HCT116 (cell line): ENCODE data around the gene ELAPOR1. TPM values are rescaled to one million over a fixed set of nuclear protein-coding genes. Genes with fewer than 3 reads are reported as not detected.

Experiments
- ATAC-seq: fragments of 200-7000 bp; cut with Tn5 transposase; 2 replicates; pipeline ENCODE4 v1.9.1; 2020; ENCODE audit warnings: mild to moderate bottlenecking, moderate library complexity
- BruUV-seq: library from RNA; stranded (reverse); fragments of 400-500 nt; replicated peaks from 2 replicates; lab custom pipeline; 2021; lab: Mats Ljungman, UMichigan
- CTCF ChIA-PET: fragments of 300-600 bp; sonication (Branson Sonifier 250); formaldehyde crosslinking; loops from one replicate; lab custom pipeline; 2021; ENCODE audit warnings: antibody characterized with exemption; lab: Charles Lee
- POLR2A ChIA-PET: fragments of 300-600, 350-600 bp; sonication (Branson Sonifier 250); formaldehyde crosslinking; loops from one replicate; lab custom pipeline; 2021; ENCODE audit warnings: antibody characterized with exemption; lab: Charles Lee
- RAD21 ChIA-PET, 2 experiments: fragments of 300-600 bp; sonication (Branson Sonifier 250); formaldehyde crosslinking; loops; one replicate each; lab custom pipeline; 2023; ENCODE audit warnings: low total read pairs in 2 of 2; ENCODE audit not compliant: uncharacterized antibody in 2 of 2, unreplicated experiment in 2 of 2, low non-redundant PET in 1 of 2; lab: Charles Lee
- DNase-seq: peaks from one replicate; pipeline ENCODE4 v3.0.0-alpha.2; 2010; ENCODE audit warnings: low read depth, low spot score
- H2AFZ ChIP-seq: fragments of 200-600 bp; shearing (Covaris generic), sonication (generic); 2 replicates; pipeline ENCODE4 v1.6.1; 2017; ENCODE audit warnings: low read depth, mixed run types, mixed read lengths, antibody characterized with exemption, low read length; ENCODE audit not compliant: poor library complexity, severe bottlenecking
- H3K27ac ChIP-seq: 2 replicates; pipeline ENCODE4 v1.5.1; 2012; ENCODE audit warnings: low read depth, low read length
- H3K27me3 ChIP-seq: fragments of 200-600 bp; sonication (generic); 2 replicates; pipeline ENCODE4 v1.6.1; 2016; ENCODE audit warnings: mixed run types, low read length, mixed read lengths; ENCODE audit not compliant: insufficient read depth
- H3K36me3 ChIP-seq, 2 experiments: fragments of 200-500 bp in 1 of 2; fragments of 200-600 bp in 1 of 2; sonication (Bioruptor generic) in 1 of 2; sonication (generic) in 1 of 2; 2 replicates each; pipeline versions ENCODE4 v1.5.1 to v1.6.1; 2014 to 2016; ENCODE audit warnings: low read length in 2 of 2, inconsistent platforms in 1 of 2, mixed read lengths in 1 of 2, mixed run types in 1 of 2; ENCODE audit not compliant: insufficient read depth in 2 of 2, control insufficient read depth in 1 of 2
- H3K4me1 ChIP-seq, 2 experiments: fragments of 200-600 bp in 1 of 2; sonication (generic) in 1 of 2; 2 replicates each; pipeline versions ENCODE4 v1.5.1 to v1.6.1; 2012 to 2017; ENCODE audit warnings: low read length in 2 of 2, inconsistent platforms in 1 of 2, mild to moderate bottlenecking in 1 of 2, mixed read lengths in 1 of 2, mixed run types in 1 of 2, moderate library complexity in 1 of 2; ENCODE audit not compliant: insufficient read depth in 2 of 2, control insufficient read depth in 1 of 2
- H3K4me2 ChIP-seq: fragments of 200-600 bp; sonication (generic); 2 replicates; pipeline ENCODE4 v1.6.1; 2017; ENCODE audit warnings: mixed run types, low read length, mixed read lengths
- H3K4me3 ChIP-seq, 2 experiments: fragments of 200-600 bp in 1 of 2; sonication (generic) in 1 of 2; replicated peaks in 1 of 2; 2 replicates each; pipeline ENCODE4 v1.5.1; 2011 to 2016; ENCODE audit warnings: low read length in 2 of 2, control low read depth in 1 of 2, low read depth in 1 of 2, mild to moderate bottlenecking in 1 of 2, mixed read lengths in 1 of 2, mixed run types in 1 of 2
- H3K79me2 ChIP-seq: fragments of 200-600 bp; sonication (generic); 2 replicates; pipeline ENCODE4 v1.6.1; 2017; ENCODE audit warnings: mild to moderate bottlenecking, mixed run types, low read length, moderate library complexity, mixed read lengths; ENCODE audit not compliant: insufficient read depth
- H3K9ac ChIP-seq: fragments of 200-600 bp; sonication (generic); 2 replicates; pipeline ENCODE4 v1.6.1; 2016; ENCODE audit warnings: low read length, mixed read lengths
- H3K9me2 ChIP-seq: fragments of 200-600 bp; sonication (generic), shearing (Covaris generic); 2 replicates; pipeline ENCODE4 v1.6.1; 2017; ENCODE audit warnings: mixed run types, mild to moderate bottlenecking, moderate library complexity; ENCODE audit not compliant: insufficient read depth
- H3K9me3 ChIP-seq, 2 experiments: fragments of 200-500 bp in 1 of 2; fragments of 200-600 bp in 1 of 2; sonication (Bioruptor generic) in 1 of 2; sonication (generic) in 1 of 2; 2 replicates each; pipeline ENCODE4 v1.6.1; 2014 to 2017; ENCODE audit warnings: low read length in 2 of 2, mixed read lengths in 2 of 2, inconsistent platforms in 1 of 2, low read depth in 1 of 2, mild to moderate bottlenecking in 1 of 2, mixed run types in 1 of 2, moderate library complexity in 1 of 2; ENCODE audit not compliant: control insufficient read depth in 1 of 2, insufficient read depth in 1 of 2
- H4K20me1 ChIP-seq: fragments of 200-600 bp; sonication (generic), shearing (Covaris generic); 2 replicates; pipeline ENCODE4 v1.6.1; 2017; ENCODE audit warnings: mixed run types, mild to moderate bottlenecking, moderate library complexity; ENCODE audit not compliant: insufficient read depth
- EGR1 ChIP-seq: IDR thresholded peaks from 2 replicates; pipeline ENCODE4 v1.6.1; 2012; ENCODE audit warnings: low read depth
- ELF1 ChIP-seq: IDR thresholded peaks from 2 replicates; pipeline ENCODE4 v1.6.1; 2012; ENCODE audit warnings: low read depth, borderline replicate concordance
- EZH2 ChIP-seq: fragments of 200-600 bp; sonication (generic); IDR thresholded peaks from 2 replicates; pipeline ENCODE4 v1.6.1; 2017; ENCODE audit warnings: antibody characterized with exemption, mixed run types
- FOSL1 ChIP-seq: IDR thresholded peaks from 2 replicates; pipeline ENCODE4 v1.6.1; 2012; ENCODE audit warnings: low read depth
- JUND ChIP-seq: IDR thresholded peaks from 2 replicates; pipeline ENCODE4 v1.6.1; 2012
- POLR2A ChIP-seq: IDR thresholded peaks from 2 replicates; pipeline ENCODE4 v1.7.0; 2011; ENCODE audit warnings: borderline replicate concordance; ENCODE audit not compliant: insufficient read depth, insufficient read length; ENCODE audit errors: extremely low read depth
- POLR2AphosphoS5 ChIP-seq: IDR thresholded peaks from 2 replicates; pipeline ENCODE4 v1.6.1; 2011; ENCODE audit warnings: mild to moderate bottlenecking, low read depth, low read length, moderate library complexity
- RAD21 ChIP-seq: IDR thresholded peaks from 2 replicates; pipeline ENCODE4 v1.6.1; 2012; ENCODE audit warnings: low read depth, mild to moderate bottlenecking
- SIN3A ChIP-seq: IDR thresholded peaks from 2 replicates; pipeline ENCODE4 v1.6.1; 2012; ENCODE audit warnings: low read depth
- SP1 ChIP-seq: IDR thresholded peaks from 2 replicates; pipeline ENCODE4 v1.6.1; 2012; ENCODE audit warnings: low read depth
- TCF7L2 ChIP-seq: IDR thresholded peaks from 2 replicates; pipeline ENCODE4 v1.7.0; 2011; ENCODE audit warnings: borderline replicate concordance, inconsistent platforms; ENCODE audit not compliant: insufficient read depth, insufficient read length; ENCODE audit errors: extremely low read depth
- YY1 ChIP-seq: IDR thresholded peaks from 2 replicates; pipeline ENCODE4 v1.6.1; 2011; ENCODE audit warnings: low read length, low read depth, moderate library complexity, mild to moderate bottlenecking; ENCODE audit not compliant: insufficient replicate concordance; ENCODE audit errors: extremely low read depth
- ZFX ChIP-seq: fragments of 450-650 bp; IDR thresholded peaks from 2 replicates; pipeline ENCODE4 v1.6.1; 2017
- ZNF274 ChIP-seq: fragments of 200-500 bp; sonication (Bioruptor generic); IDR thresholded peaks from 2 replicates; pipeline ENCODE4 v1.6.1; 2014; ENCODE audit warnings: mild to moderate bottlenecking, low read depth, low read length, inconsistent platforms
- intact Hi-C: fragments of 100-400 bp; cut with micrococcal nuclease; formaldehyde crosslinking; loops from 2 replicates; pipeline ENCODE4 v1.10.0; 2022
- total RNA-seq: library from RNA; stranded (reverse); gene quantifications from one replicate; pipeline ENCODE4 v1.2.1, GENCODE V29; 2021; ENCODE audit not compliant: unreplicated experiment
- TF ChIP-seq, protein P1 (sequence below): IDR thresholded peaks from 2 replicates; pipeline ENCODE4 v1.6.1; 2012
- TF ChIP-seq, protein P2 (sequence below), 3 experiments: fragments of 200-600 bp in 1 of 3; sonication (generic) in 1 of 3; IDR thresholded peaks in 2 of 3; conservative IDR thresholded peaks in 1 of 3; 2 replicates each; pipeline ENCODE4 v1.5.1; 2012 to 2017; ENCODE audit warnings: low read depth in 2 of 3, low read length in 2 of 3, antibody characterized with exemption in 1 of 3, borderline replicate concordance in 1 of 3, control low read depth in 1 of 3, mild to moderate bottlenecking in 1 of 3, mixed read lengths in 1 of 3, mixed run types in 1 of 3, moderate library complexity in 1 of 3; ENCODE audit not compliant: insufficient read depth in 1 of 3
- TF ChIP-seq, protein P3 (sequence below): IDR thresholded peaks from 2 replicates; pipeline ENCODE4 v1.6.1; 2012; ENCODE audit warnings: low read depth

The ELAPOR1 gene
- total RNA-seq, 1 experiment from 2014 or later, result 0.57 TPM

- H3K27me3 ChIP-seq, result no peaks in the 10 kb centered on the region
- H2AFZ ChIP-seq, result peak overlapping the region; percentile 59
- ChIA-PET RAD21 (interaction anchor here (0.7 to 1.1 kb wide), 3 partner anchors 10 to 156 kb away, joined by 3 read pairs; partner anchors contain the start of gene TAF13 (in 1 of the 2)), CTCF (interaction anchor here (0.6 to 2.1 kb wide), 19 partner anchors 9 to 294 kb away, joined by 3 to 21 read pairs (median 4); partner anchors contain the start of genes TAF13, TMEM167B and WDR47), POLR2A (interaction anchor here (0.6 to 2.4 kb wide), 20 partner anchors 8 to 272 kb away, joined by 3 to 21 read pairs (median 5); partner anchors contain the start of genes SARS1, TAF13, TMEM167B and WDR47)
- DNase-seq (peak; percentile 97), ATAC-seq (peak; percentile 90)
- H3K36me3 ChIP-seq, result peaks cover 0 to 3% of the 10 kb centered on the region in 2 experiments; a peak in 2 of 4 replicates
- no peaks in the 10 kb centered on the region for H3K9me3 ChIP-seq
- peaks cover 0 to 10% of the 10 kb centered on the region in 2 experiments; a peak in 2 of 4 replicates for H3K4me1 ChIP-seq
- peak overlapping the region; percentile 99 for H3K9ac ChIP-seq
- H3K4me2 ChIP-seq, result peak overlapping the region; percentile 88
- no peaks in the 10 kb centered on the region for H4K20me1 ChIP-seq
- peak overlapping the region; percentile 94 for H3K27ac ChIP-seq
- H3K79me2 ChIP-seq, result peaks cover 22% of the 10 kb centered on the region
- peak overlapping the region; percentile 91 to 95 for H3K4me3 ChIP-seq
- TSS peak; percentile 82 for BruUV-seq
- no peaks in the 10 kb centered on the region for H3K9me2 ChIP-seq
- intact Hi-C loops, result loop anchor here (1.0 to 2.0 kb wide), 2 partner anchors 24 to 163 kb away; partner anchors contain the start of gene TAF13
- TF ChIP-seq YY1 (peak; percentile 77), ZNF274 (no peak), FOSL1 (0 out of 2 replicates have a peak, but pooled peaks have one; percentile 25), EGR1 (peak; percentile 94), SIN3A (peak; percentile 99), JUND (peak; percentile 74), EZH2 (no peak), TCF7L2 (peak; percentile 79), ELF1 (peak; percentile 89), SP1 (peak; percentile 87), POLR2AphosphoS5 (peak; percentile 100), ZFX (peak; percentile 71; the same call in 1 of the 2 replicates), POLR2A (peak; percentile 99), RAD21 (peak; percentile 55)
- TF ChIP-seq, protein P1, sequence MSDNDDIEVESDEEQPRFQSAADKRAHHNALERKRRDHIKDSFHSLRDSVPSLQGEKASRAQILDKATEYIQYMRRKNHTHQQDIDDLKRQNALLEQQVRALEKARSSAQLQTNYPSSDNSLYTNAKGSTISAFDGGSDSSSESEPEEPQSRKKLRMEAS, result peak; percentile 98
- TF ChIP-seq, protein P2, sequence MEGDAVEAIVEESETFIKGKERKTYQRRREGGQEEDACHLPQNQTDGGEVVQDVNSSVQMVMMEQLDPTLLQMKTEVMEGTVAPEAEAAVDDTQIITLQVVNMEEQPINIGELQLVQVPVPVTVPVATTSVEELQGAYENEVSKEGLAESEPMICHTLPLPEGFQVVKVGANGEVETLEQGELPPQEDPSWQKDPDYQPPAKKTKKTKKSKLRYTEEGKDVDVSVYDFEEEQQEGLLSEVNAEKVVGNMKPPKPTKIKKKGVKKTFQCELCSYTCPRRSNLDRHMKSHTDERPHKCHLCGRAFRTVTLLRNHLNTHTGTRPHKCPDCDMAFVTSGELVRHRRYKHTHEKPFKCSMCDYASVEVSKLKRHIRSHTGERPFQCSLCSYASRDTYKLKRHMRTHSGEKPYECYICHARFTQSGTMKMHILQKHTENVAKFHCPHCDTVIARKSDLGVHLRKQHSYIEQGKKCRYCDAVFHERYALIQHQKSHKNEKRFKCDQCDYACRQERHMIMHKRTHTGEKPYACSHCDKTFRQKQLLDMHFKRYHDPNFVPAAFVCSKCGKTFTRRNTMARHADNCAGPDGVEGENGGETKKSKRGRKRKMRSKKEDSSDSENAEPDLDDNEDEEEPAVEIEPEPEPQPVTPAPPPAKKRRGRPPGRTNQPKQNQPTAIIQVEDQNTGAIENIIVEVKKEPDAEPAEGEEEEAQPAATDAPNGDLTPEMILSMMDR (IDR thresholded peaks at IDR 0.05 in 2 of 3, conservative IDR thresholded peaks at IDR 0.05 in 1 of 3; ENCODE audit: borderline replicate concordance in 1 of 3, insufficient read depth in 1 of 3, low read depth in 2 of 3, low read length in 2 of 3), result peak; percentile 70 to 85 (median 79)
- TF ChIP-seq, protein P3, sequence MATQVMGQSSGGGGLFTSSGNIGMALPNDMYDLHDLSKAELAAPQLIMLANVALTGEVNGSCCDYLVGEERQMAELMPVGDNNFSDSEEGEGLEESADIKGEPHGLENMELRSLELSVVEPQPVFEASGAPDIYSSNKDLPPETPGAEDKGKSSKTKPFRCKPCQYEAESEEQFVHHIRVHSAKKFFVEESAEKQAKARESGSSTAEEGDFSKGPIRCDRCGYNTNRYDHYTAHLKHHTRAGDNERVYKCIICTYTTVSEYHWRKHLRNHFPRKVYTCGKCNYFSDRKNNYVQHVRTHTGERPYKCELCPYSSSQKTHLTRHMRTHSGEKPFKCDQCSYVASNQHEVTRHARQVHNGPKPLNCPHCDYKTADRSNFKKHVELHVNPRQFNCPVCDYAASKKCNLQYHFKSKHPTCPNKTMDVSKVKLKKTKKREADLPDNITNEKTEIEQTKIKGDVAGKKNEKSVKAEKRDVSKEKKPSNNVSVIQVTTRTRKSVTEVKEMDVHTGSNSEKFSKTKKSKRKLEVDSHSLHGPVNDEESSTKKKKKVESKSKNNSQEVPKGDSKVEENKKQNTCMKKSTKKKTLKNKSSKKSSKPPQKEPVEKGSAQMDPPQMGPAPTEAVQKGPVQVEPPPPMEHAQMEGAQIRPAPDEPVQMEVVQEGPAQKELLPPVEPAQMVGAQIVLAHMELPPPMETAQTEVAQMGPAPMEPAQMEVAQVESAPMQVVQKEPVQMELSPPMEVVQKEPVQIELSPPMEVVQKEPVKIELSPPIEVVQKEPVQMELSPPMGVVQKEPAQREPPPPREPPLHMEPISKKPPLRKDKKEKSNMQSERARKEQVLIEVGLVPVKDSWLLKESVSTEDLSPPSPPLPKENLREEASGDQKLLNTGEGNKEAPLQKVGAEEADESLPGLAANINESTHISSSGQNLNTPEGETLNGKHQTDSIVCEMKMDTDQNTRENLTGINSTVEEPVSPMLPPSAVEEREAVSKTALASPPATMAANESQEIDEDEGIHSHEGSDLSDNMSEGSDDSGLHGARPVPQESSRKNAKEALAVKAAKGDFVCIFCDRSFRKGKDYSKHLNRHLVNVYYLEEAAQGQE, result no peak
These were observed 13.8 kb upstream of the ELAPOR1 start for GRCh38 chr1:109099938-109100773.
